Measurements from ENCODE around the gene CROCC. TPM values are rescaled to one million over a fixed set of nuclear protein-coding genes. Genes with fewer than 3 reads are reported as not detected.
"Not testable (repeated sequence)": the region's sequence is repeated elsewhere in the genome, so short reads cannot be mapped to it uniquely, and the experiment has no call there.

CROCC gene
- total and polyA plus RNA-seq, 7 experiments from 2014 or later: 1.4 to 84.8 (median 61.9) TPM

DNA sequence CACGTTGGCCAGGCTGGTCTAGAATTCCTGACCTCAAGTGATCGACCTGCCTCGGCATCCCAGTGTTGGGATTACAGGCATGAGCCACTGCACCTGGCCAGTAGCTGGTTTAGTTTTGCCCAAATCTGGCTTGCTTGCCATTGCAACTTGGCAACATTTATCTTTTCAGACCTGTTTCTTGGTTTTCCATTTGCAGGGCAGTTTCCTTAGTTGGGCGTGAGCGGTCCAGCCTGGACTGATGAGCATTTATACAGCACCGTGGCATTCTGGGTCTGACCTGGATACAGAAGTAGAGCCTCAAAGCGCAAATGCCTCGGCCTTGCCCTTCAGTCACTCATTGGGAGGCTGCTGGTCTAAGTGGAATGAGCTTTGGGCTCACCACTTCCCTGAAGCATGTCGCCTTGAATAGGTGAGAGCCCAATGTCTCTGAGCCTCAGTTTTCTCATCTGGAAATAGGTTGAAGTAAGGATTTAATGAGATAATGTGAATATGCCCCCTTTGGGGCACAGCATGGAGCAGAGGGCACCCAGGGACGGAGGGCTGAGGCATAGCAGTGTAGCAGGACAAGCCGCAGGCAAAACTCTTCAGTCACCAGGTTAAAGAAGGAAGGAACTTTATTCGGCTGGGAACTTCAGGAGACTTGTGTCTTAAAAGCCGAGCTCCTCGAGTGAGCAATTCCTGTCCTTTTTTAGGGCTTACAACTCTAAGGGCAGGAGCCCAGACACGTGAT, 2.6 kb upstream of the CROCC start:
- CTCF ChIA-PET: interaction anchor here (0.6 to 0.9 kb wide), 3 partner anchors 32 to 659 kb away, joined by 3 to 5 read pairs (median 3); no protein-coding TSS in a partner anchor
- H3K36me3 ChIP-seq (ENCODE audit: control insufficient read depth in 2 of 3, insufficient read depth in 3 of 3, low read length in 3 of 3); H3K27me3 Mint-ChIP-seq; DNase-seq; H3K9me3 ChIP-seq (ENCODE audit: control insufficient read depth in 2 of 3, low read length in 3 of 3); POLR2A ChIA-PET; H3K4me3 ChIP-seq (ENCODE audit: low read length); H3K27ac Mint-ChIP-seq; H3K9me3 Mint-ChIP-seq; H3K27me3 ChIP-seq (ENCODE audit: control insufficient read depth in 2 of 2, insufficient read depth in 2 of 2, low read length in 2 of 2); H3K27ac ChIP-seq (ENCODE audit: low read depth, low read length); H3K4me3 Mint-ChIP-seq; H3K36me3 Mint-ChIP-seq; ATAC-seq: not testable (repeated sequence)
- peaks cover 10 to 13% of the 10 kb centered on the region in 2 donors for H3K4me1 ChIP-seq (ENCODE audit: control insufficient read depth in 2 of 2, insufficient read depth in 2 of 2, low read length in 2 of 2)
- H3K4me1 Mint-ChIP-seq: peaks cover 25 to 57% (median 44%) of the 10 kb centered on the region in 7 donors
- intact Hi-C loops (cut with micrococcal nuclease): loop anchor here in 1 of 2 donors (10.0 kb wide), 3 partner anchors 304 to 944 kb away; partner anchors contain the start of genes NBPF1 and ZBTB17

GRCh38 chr1:16920951-16921350, 780 bp upstream of the CROCC start:
- Mint-ChIP-seq H3K27ac (peak overlapping the region in 1 of 9 donors; percentile 38), H3K9me3 (no peaks in the 10 kb centered on the region), H3K36me3 (no peaks in the 10 kb centered on the region), H3K4me1 (peaks cover 16 to 55% (median 37%) of the 10 kb centered on the region in 7 donors), H3K4me3 (peak overlapping the region in 4 of 10 donors; percentile 29 to 78 (median 62)), H3K27me3 (no peaks in the 10 kb centered on the region)
- ATAC-seq (no peak), DNase-seq (peak in 1 of 9 donors; percentile 5)
- H3K27me3 ChIP-seq (ENCODE audit: control insufficient read depth in 2 of 2, insufficient read depth in 2 of 2, low read length in 2 of 2): no peaks in the 10 kb centered on the region
- ChIA-PET POLR2A (interaction anchor here (1.9 kb wide), 1 partner anchor 16 kb away, joined by 12 read pairs; no protein-coding TSS in a partner anchor), CTCF (no interaction called here)
- H3K4me1 ChIP-seq (ENCODE audit: control insufficient read depth in 2 of 2, insufficient read depth in 2 of 2, low read length in 2 of 2): peaks cover 10 to 13% of the 10 kb centered on the region in 2 donors
- intact Hi-C loops (cut with micrococcal nuclease): no loop called here
- H3K27ac ChIP-seq (ENCODE audit: low read depth, low read length): no peak overlapping the region
- H3K36me3 ChIP-seq (ENCODE audit: control insufficient read depth in 2 of 3, insufficient read depth in 3 of 3, low read length in 3 of 3): no peaks in the 10 kb centered on the region
- H3K9me3 ChIP-seq (ENCODE audit: control insufficient read depth in 2 of 3, low read length in 3 of 3): no peaks in the 10 kb centered on the region
- no peak overlapping the region for H3K4me3 ChIP-seq (ENCODE audit: low read length)

DNA sequence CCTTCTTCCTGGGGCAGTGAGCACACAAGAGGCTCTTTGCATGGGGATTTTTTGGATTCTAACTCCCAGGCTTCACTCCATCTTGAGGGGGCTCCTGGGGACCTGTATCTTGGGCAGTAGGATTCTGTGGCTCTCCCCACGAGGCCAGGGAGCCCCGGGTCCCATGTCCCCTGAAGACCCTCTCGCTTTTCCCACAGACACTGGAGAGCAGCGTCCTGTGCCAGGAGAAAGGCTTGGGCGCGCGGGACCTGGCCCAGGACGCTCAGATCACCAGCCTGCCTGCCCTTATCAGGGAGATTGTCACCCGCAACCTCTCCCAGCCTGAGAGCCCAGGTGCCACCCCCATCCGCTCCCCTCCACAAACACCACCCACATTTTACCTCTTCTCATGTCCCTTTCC, 735 bp downstream of the CROCC start:
- Mint-ChIP-seq H3K4me3 (peak overlapping the region in 8 of 10 donors; percentile 16 to 79 (median 72)), H3K9me3 (no peaks in the 10 kb centered on the region), H3K36me3 (no peaks in the 10 kb centered on the region), H3K27ac (peak overlapping the region in 1 of 9 donors; percentile 59), H3K27me3 (no peaks in the 10 kb centered on the region), H3K4me1 (peaks cover 13 to 61% (median 37%) of the 10 kb centered on the region in 7 donors)
- Histone ChIP-seq H3K4me1 (ENCODE audit: control insufficient read depth in 2 of 2, insufficient read depth in 2 of 2, low read length in 2 of 2) (peaks cover 10 to 13% of the 10 kb centered on the region in 2 donors), H3K27me3 (ENCODE audit: control insufficient read depth in 2 of 2, insufficient read depth in 2 of 2, low read length in 2 of 2) (no peaks in the 10 kb centered on the region), H3K9me3 (ENCODE audit: control insufficient read depth in 2 of 3, low read length in 3 of 3) (no peaks in the 10 kb centered on the region), H3K4me3 (ENCODE audit: low read length) (no peak overlapping the region), H3K36me3 (ENCODE audit: control insufficient read depth in 2 of 3, insufficient read depth in 3 of 3, low read length in 3 of 3) (no peaks in the 10 kb centered on the region), H3K27ac (ENCODE audit: low read depth, low read length) (no peak overlapping the region)
- ATAC-seq (no peak), DNase-seq (peak in 1 of 9 donors; percentile 3)
- ChIA-PET CTCF (no interaction called here), POLR2A (interaction anchor here (0.6 to 1.9 kb wide), 3 partner anchors 8 to 101 kb away, joined by 3 to 12 read pairs (median 3); no protein-coding TSS in a partner anchor)
- intact Hi-C loops (cut with micrococcal nuclease): no loop called here

GRCh38 chr1:16922885-16923431, 1.2 kb downstream of the CROCC start:
- Histone ChIP-seq H3K4me1 (ENCODE audit: control insufficient read depth in 2 of 2, insufficient read depth in 2 of 2, low read length in 2 of 2) (peaks cover 10 to 13% of the 10 kb centered on the region in 2 donors), H3K27me3 (ENCODE audit: control insufficient read depth in 2 of 2, insufficient read depth in 2 of 2, low read length in 2 of 2) (no peaks in the 10 kb centered on the region), H3K4me3 (ENCODE audit: low read length) (no peak overlapping the region), H3K27ac (ENCODE audit: low read depth, low read length) (no peak overlapping the region), H3K9me3 (ENCODE audit: control insufficient read depth in 2 of 3, low read length in 3 of 3) (no peaks in the 10 kb centered on the region), H3K36me3 (ENCODE audit: control insufficient read depth in 2 of 3, insufficient read depth in 3 of 3, low read length in 3 of 3) (no peaks in the 10 kb centered on the region)
- ChIA-PET POLR2A (interaction anchor here (0.6 to 1.9 kb wide), 3 partner anchors 9 to 101 kb away, joined by 3 to 12 read pairs (median 3); no protein-coding TSS in a partner anchor), CTCF (no interaction called here)
- H3K4me1 Mint-ChIP-seq: peaks cover 13 to 63% (median 37%) of the 10 kb centered on the region in 7 donors
- H3K27me3 Mint-ChIP-seq: no peaks in the 10 kb centered on the region
- no peaks in the 10 kb centered on the region for H3K9me3 Mint-ChIP-seq
- intact Hi-C loops (cut with micrococcal nuclease): no loop called here
- H3K4me3 Mint-ChIP-seq: peak overlapping the region in 5 of 10 donors; percentile 17 to 78 (median 32)
- peak overlapping the region in 1 of 9 donors; percentile 21 for H3K27ac Mint-ChIP-seq
- H3K36me3 Mint-ChIP-seq: no peaks in the 10 kb centered on the region
- ATAC-seq: no peak
- peak in 1 of 9 donors; percentile 5 for DNase-seq

- intact Hi-C loops (cut with micrococcal nuclease): no loop called here
- ChIA-PET CTCF (no interaction called here), POLR2A (interaction anchor here (0.5 to 0.6 kb wide), 2 partner anchors 9 to 129 kb away, joined by 3 read pairs; partner anchors contain the start of gene SDHB)
- Mint-ChIP-seq H3K27ac (no peak overlapping the region), H3K36me3 (no peaks in the 10 kb centered on the region), H3K4me1 (peaks cover 13 to 63% (median 33%) of the 10 kb centered on the region in 7 donors), H3K27me3 (no peaks in the 10 kb centered on the region), H3K4me3 (no peak overlapping the region), H3K9me3 (no peaks in the 10 kb centered on the region)
- Histone ChIP-seq H3K27ac (ENCODE audit: low read depth, low read length) (no peak overlapping the region), H3K4me3 (ENCODE audit: low read length) (no peak overlapping the region), H3K27me3 (ENCODE audit: control insufficient read depth in 2 of 2, insufficient read depth in 2 of 2, low read length in 2 of 2) (no peaks in the 10 kb centered on the region), H3K4me1 (ENCODE audit: control insufficient read depth in 2 of 2, insufficient read depth in 2 of 2, low read length in 2 of 2) (peaks cover 10 to 13% of the 10 kb centered on the region in 2 donors), H3K9me3 (ENCODE audit: control insufficient read depth in 2 of 3, low read length in 3 of 3) (no peaks in the 10 kb centered on the region), H3K36me3 (ENCODE audit: control insufficient read depth in 2 of 3, insufficient read depth in 3 of 3, low read length in 3 of 3) (no peaks in the 10 kb centered on the region)
- ATAC-seq: no peak
- DNase-seq: no peak
Observed at GRCh38 chr1:16924216-16924918, 2.6 kb downstream of the CROCC start.

DNA sequence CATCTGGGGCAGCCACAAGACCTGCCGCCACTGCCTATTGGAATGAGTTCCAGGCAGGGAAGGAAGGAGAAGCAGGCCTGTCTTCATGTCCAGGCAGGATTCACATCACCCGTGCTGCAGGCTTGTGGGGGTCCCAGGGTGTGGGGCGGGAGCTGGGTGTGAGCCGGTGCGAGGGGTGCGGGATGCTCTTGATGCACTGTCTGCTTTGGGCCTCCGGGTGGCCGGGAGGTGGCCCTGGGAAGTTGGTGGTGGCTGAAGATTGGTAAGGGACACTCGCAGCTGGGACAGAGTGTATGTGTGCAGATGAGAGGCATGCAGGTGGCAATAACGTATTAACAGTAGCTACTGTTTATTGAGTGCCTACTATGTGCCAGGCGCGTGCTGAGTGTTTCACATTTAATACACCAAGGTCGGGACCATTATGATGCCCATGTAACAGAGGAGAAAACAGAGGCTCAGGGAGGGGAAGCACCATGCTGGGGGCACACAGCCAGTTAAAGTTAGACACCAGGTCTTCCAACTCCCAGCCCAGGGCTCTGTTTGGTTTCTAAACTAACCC, 3.3 kb downstream of the CROCC start:
- ChIA-PET CTCF (no interaction called here), POLR2A (interaction anchor here (0.6 kb wide), 1 partner anchor 9 kb away, joined by 3 read pairs; no protein-coding TSS in a partner anchor)
- Mint-ChIP-seq H3K4me3 (no peak overlapping the region), H3K27ac (no peak overlapping the region), H3K9me3 (no peaks in the 10 kb centered on the region), H3K4me1 (peaks cover 13 to 63% (median 33%) of the 10 kb centered on the region in 7 donors), H3K27me3 (no peaks in the 10 kb centered on the region), H3K36me3 (no peaks in the 10 kb centered on the region)
- intact Hi-C loops (cut with micrococcal nuclease): no loop called here
- no peak for DNase-seq
- H3K4me1 ChIP-seq (ENCODE audit: control insufficient read depth in 2 of 2, insufficient read depth in 2 of 2, low read length in 2 of 2): peaks cover 10 to 13% of the 10 kb centered on the region in 2 donors
- H3K27ac ChIP-seq (ENCODE audit: low read depth, low read length): no peak overlapping the region
- H3K27me3 ChIP-seq (ENCODE audit: control insufficient read depth in 2 of 2, insufficient read depth in 2 of 2, low read length in 2 of 2): no peaks in the 10 kb centered on the region
- no peak for ATAC-seq
- no peak overlapping the region for H3K4me3 ChIP-seq (ENCODE audit: low read length)
- no peaks in the 10 kb centered on the region for H3K36me3 ChIP-seq (ENCODE audit: control insufficient read depth in 2 of 3, insufficient read depth in 3 of 3, low read length in 3 of 3)
- no peaks in the 10 kb centered on the region for H3K9me3 ChIP-seq (ENCODE audit: control insufficient read depth in 2 of 3, low read length in 3 of 3)
